GM23248 (cell line): ENCODE measurements around the gene SLC46A3.
"Not testable (repeated sequence)": the region's sequence is repeated elsewhere in the genome, so short reads cannot be mapped to it uniquely, and the experiment has no call there.

Experiments used
- EZH2 ChIP-seq: fragments of 200-600 bp; sonication (generic); IDR thresholded peaks from 2 replicates; pipeline ENCODE4 v1.6.1; 2018; ENCODE audit warnings: antibody characterized with exemption, mild to moderate bottlenecking; ENCODE audit not compliant: insufficient read depth, poor library complexity, severe bottlenecking
- EZH2phosphoT487 ChIP-seq: fragments of 200-600 bp; sonication (generic); IDR thresholded peaks from 2 replicates; pipeline ENCODE4 v1.6.1; 2018; ENCODE audit warnings: antibody characterized with exemption, moderate library complexity, mild to moderate bottlenecking, low read depth; ENCODE audit not compliant: insufficient read depth

GRCh38 chr13:28693605-28694491 is 24.9 kb downstream of the SLC46A3 start:
- TF ChIP-seq EZH2, EZH2phosphoT487: not testable (repeated sequence)
